ENCODE measurements around the gene CANT1.

- TF ChIP-seq CTCF (IDR thresholded peaks at IDR 0.05) = no peak
- no peak for TF ChIP-seq POLR2A (IDR thresholded peaks at IDR 0.05)
These were observed 33.8 kb upstream of the CANT1 start for GRCh38 chr17:79043191-79043930.

All from ovary (tissue), 3 donors.